NOMO-1 treated with dmso at 0.1 percent for 144 hours (cell line): Measurements from ENCODE around the gene GULP1.

ENCODE experiments used
- DNase-seq: peaks from one replicate; lab custom pipeline; 2025; ENCODE audit not compliant: unreplicated experiment; lab: John Stamatoyannopoulos, UW

The GULP1 gene

GRCh38 chr2:188365058-188365641 lies 73.5 kb downstream of the GULP1 start:
- no peak for DNase-seq

DNA sequence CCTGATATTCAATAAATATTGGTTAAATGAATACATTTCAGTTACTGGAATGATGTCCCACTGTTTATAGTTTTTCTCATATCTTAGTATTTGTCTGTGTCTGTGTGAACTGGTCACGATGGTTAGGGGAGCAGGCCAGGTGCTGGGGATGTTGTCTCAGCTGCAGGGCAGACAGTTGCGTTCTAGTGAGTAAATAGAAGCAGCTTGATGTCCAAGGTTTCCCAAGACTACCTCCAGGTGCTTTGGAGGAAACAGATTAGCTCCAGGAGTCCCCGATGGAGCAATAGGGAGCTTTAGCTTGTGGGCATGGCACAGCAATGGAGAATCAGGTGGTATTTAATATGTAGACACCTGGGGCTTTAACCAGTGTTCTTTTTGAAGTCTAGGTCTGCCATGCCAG lies 75.5 kb downstream of the GULP1 start:
- no peak for DNase-seq

DNA sequence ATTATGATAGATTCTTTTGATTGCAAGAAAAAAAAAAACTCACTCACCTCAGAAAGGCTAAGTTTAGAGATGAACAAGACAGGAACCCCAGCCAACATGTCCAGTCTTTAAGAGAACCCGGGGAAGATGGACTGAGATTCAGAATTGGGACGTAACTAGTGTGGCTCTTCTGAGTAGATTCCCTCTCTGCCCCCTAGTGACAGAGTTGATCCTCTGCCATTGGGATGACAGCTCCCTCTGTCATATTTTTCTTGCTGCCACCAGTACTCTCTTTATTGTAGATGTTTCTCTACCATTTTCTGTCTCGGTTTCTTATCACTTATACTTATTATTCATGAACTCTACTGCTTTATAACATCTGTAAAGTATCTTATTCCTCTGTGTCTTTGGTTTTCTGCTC lies 77.7 kb downstream of the GULP1 start:
- DNase-seq, result no peak

GRCh38 chr2:188378371-188378950 lies 86.8 kb downstream of the GULP1 start:
- DNase-seq, result no peak

- DNase-seq, result no peak
Observed at GRCh38 chr2:188379748-188380147, 88.1 kb downstream of the GULP1 start.

DNA sequence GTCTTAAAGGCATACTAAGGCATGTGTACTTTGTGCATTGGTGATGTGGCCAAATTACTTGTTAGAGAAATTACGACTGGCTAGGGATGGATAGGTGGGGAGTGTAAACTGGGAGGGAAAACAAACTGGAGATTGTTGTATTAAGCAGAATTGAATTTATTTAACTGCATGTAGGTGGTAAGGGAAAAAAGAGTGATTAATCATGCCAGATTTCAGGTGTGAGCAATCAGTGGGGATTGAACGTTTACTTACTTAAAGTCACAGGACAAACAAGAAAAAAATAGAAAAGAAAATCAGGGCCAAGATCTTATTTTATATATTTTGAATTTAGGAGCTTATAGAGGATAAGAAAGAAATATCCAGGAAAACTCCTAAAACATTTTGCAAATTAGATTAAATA lies 88.6 kb downstream of the GULP1 start:
- DNase-seq, result no peak

DNA sequence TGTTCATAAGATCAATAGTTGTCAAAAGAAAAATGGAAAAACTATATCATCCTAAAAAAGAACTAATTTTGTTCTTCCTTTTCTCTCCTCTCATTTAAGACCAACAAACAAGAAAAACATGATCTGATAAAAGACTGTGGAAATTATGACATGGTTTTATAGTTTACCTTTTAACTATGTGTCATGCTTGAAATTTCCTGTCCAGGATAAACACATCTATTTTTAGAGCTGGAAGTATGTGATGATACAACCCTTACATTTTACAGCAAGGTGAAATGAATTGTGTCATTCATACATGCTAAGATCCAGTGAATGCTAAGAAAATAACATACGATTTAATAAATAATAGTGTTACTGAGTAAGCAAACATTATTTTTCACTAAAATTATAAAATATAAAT lies 89.9 kb downstream of the GULP1 start:
- no peak for DNase-seq

DNA sequence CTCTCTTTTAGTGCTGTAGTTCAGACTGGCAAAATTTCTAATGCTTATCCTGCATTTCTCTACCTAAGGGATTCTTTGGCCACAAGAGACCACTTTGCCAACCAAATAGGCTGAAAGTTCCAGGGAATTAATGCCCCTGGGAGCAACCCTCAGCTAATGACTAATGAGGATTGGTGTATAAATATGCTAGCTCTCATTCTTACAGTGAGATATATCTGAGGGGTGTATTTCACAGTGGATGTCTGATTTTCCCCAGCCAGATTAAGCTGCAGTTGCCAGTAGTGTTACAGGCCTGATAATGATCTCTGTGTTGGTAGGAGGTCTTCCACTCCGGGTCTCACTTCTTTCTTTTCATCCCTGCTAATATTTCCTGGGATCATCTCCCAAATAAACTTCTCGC lies 90.4 kb downstream of the GULP1 start:
- no peak for DNase-seq

DNA sequence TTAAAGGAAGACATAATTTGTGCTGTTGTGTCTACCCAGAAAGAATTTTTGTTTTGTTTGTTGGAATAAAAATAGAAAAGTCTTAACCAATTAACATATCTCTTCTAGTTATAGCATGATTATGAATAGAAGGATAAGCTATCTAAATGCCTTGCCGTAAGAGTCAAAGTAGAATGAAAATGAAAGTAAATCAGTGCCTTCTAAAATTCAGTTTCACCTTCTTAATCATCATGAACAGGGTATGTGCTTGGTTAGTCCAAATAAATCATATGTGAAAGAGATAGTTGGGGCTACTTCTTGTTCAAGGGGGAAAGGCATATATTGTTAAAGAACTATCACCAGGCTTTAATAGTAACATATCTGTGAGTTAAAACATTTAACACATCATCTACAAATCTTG lies 91.5 kb downstream of the GULP1 start:
- DNase-seq, result no peak

DNA sequence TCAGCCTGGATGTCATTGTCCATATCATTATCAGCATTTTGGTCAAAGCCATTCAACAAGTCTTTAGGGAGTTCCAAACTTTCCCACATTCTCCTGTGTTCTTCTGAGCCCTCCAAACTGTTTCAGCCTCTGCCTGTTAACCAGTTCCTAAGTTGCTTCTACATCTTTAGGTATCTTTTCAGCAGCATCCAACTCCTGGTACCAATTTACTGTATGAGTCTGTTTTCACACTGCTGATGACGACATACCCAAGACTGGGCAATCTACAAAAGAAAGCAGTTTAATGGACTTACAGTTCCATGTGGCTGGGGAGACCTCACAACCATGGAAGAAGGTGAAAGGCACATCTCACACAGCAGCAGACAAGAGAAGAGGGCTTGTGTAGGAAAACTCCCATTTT lies 94.2 kb downstream of the GULP1 start:
- no peak for DNase-seq

DNA sequence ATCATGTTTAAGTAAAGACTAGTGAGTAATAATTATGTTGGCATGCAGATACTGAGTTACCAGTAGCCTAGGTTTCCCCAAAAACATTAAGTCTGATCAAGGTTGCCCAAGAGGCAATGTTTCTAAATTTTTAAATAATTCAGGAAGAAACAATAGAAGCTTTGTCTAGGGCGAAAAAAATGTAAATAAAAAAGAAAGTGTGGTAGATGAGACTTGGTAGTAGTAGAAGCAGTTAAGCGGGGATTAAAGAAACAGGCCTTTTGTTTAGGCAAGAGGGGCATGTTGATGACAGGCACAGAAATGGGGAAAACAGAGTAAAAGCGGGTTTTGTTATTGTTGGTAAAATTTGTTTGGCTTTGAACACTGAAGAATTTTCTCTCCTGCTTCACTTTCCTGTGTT lies 97.2 kb downstream of the GULP1 start:
- DNase-seq, result no peak

- DNase-seq, result no peak
Observed at GRCh38 chr2:188391354-188391753, 99.7 kb downstream of the GULP1 start.

DNA sequence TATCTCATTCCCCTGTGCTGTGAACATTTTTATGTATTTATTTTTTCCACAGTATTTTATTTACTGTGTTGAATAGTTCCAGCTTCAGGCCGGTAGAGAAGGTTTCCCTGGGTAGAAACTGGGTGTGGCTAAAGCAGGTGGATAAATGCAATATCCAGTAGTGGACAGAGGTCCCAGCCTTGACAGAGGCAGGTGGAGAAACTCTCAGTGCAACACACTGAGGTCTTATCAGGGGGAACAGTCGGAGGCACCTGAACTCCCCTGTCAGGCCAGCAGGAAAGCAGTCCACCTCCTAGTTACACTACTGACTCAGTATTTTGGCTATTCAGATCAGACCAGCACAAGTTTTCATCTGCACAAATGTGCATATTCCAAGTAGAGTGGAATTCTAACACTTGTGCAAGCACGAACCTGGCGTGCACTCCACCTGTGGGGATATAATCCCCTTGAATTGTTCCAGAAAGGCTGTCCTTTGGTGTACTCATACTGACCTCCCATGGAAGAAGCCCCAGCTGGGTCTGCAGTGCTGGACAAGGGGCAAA lies 103.3 kb downstream of the GULP1 start:
- DNase-seq, result no peak

DNA sequence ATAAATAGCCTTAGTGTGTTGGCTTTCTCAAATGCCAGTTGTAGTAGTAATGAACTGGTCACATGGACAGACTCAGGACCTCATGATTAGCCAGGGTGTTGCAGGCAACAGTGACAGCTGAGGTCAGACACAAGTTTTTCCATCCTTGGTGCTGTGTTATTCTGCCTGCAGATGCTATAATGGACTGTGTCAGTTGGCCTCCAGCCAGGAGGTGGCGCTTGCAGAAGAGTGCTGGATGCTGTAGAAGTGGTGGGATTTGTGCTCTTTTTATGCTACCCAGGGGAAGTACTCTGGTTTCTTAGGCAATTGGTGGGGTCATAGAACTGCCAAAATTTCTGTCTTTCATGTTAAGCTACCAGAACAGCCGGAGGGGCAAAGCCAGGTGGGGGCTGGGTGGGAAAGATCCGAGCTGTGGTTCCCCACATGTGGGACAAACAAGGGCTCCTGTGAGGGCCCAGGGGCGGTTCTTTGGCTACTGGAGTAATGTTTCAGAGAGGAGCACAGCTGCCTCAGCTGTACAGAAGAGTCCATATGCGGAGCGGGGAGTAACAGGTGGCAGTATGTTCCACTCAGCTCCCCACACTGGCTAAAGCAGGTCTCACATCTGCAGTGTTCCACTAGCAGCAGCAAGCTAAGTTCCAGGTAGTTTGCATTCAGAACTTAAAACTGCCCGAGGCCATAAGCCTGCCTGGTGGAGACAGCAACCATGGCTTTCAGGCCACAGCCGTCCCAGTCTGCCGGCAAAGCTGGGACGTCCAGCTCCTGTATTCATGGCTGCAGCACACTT lies 104.4 kb downstream of the GULP1 start:
- DNase-seq, result no peak

DNA sequence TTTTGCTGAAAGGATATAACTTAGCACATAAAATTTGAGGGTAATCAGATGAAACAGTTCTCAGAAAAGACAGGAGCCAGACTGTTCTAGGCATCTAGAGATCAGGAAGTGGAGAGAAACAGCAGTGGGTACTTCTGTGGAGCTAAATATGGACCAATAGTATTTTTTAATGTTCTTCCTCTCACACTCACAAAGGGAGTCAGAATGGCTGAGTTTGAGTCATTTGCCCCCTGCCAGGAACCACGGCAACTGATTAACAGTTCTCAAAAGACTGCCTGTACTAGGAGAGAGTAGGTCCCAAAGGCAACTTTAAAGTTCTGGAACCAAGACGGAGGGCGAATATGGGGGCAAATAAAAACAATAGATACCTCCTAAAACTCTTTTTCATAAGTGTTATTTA lies 107.5 kb downstream of the GULP1 start:
- DNase-seq, result no peak

GRCh38 chr2:188403676-188404075 lies 112.0 kb downstream of the GULP1 start:
- DNase-seq, result no peak

GRCh38 chr2:188404341-188405004 lies 112.8 kb downstream of the GULP1 start:
- DNase-seq, result no peak

DNA sequence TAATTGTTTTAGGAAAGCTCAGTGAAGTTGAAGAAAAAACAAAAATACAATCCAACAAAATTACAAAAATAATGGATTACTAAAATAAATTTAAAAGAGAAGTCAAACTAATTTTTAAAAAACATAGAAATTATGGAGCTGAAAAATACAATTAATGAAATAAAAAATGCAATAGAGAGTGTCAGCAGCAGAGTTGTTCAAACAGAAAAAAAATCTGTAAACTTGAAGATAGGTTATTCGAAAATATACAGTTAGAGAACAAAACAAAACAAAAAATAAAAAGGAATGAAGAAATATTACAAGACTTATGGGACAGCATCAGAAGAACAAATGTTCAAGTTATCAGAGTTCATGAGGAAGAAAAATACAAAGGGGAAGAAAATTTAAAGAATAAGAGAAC lies 114.7 kb downstream of the GULP1 start:
- DNase-seq, result no peak

DNA sequence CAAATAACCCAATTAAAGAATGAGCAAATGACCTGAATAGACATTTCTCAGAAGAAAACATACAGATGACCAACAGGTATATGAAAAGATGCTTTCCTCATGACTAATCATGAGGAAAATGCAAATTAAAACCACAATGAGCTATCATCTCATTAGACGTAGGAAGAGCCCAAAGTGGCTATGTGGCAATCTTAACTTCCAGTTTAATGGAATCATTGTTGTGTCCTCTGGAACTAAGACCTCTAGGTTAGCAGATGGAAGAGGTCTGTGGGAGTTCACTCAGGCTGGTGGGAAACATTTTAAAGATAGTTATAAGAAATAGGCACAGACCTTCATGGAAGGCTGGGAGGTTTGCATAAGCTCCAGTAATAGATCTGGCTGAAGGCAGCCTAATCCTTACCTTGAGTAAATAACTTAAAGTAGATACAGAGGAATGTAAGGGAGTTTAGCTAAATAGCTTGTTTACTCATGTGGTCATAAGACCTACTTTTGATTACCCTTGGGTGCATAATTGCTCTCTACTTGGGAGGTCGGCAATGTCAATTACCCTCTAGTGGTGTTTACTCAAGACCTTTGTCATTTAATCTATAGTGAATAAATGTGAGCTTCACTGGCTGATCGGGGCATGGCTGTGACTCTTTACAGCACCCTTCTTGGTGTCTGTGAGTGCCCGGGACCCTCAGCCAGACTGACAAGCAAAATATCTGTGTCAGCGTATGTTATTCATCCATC lies 119.0 kb downstream of the GULP1 start:
- DNase-seq, result no peak

DNA sequence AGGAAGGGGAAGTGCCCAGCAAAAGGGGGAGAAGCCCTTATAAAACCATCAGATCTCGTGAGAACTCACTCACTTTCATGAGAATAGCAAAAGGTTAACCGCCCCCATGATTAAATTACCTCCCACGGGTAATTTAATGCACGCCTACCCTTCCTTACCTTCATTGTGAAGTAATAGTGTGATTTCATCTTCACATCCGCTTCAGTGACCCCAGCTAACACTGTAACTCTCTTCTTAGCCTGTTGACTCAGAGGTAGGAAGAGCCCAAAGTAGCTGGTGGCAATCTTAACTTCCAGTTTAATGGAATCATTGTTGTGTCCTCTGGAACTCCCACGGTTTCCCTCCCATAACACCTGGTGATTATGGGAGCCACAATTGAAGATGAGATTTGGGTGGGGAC lies 120.5 kb downstream of the GULP1 start:
- no peak for DNase-seq

DNA sequence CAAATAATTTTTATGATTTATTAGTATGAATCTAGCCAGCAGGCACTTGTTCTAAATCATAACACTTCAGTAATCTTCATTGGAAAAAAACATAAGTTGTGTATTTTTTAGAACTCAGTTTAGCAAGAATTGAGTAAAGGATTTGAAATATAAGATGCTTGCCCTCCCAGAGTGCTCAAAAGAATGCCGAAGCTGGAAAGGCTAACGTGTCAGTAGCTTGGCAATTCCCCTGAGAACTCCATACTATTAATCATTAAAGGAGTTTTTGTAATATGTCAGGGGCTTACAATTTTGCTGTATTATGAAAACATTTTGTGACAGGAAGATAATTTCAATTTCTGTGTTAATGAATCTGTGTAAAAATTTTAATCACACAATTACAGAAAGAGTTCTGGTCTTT lies 122.7 kb downstream of the GULP1 start:
- DNase-seq, result no peak
